ENCODE results near the gene APEX1.

The APEX1 gene

DNA sequence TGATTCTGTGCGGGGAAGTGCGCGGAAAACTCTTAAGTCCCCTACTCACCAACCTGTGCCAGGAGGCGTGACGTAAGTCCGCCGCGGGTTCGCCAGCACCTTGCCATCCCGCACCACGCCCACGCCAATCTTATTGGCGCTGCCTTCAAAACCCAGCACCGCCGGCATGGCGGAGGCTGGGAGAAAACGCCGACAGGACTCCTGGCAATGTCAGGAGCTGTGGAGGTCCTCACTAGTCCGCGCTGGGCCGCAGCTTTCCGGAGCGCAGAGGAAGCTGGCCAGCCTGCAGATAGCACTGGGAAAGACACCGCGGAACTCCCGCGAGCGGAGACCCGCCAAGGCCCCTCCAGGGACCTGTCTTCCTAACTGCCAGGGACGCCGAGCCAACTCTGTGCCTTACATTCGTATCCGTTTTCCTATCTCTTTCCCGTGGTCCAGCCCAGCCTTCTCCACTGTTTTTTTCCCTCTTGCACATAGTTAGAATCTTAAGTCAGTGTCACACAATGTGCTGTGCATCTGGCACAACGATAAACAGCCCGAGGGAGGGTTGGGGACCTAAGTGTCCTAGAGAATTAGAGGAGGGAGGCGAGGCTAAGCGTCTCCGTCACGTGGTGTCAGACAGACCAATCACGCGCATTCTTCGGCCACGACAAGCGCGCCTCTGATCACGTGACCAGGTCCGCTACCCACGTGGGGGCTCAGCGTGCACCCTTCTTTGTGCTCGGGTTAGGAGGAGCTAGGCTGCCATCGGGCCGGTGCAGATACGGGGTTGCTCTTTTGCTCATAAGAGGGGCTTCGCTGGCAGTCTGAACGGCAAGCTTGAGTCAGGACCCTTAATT, at the start of gene APEX1, which contains the start of gene OSGEP:
APEX1 (plus strand) TSS at position 711 of the 839 bp plus-strand sequence. CDS start 420 bp downstream, outside the sequence.
OSGEP (minus strand) TSS at position 297 of the 839 bp plus-strand sequence; CDS start at position 168, 129 bp downstream.
- DNase-seq = peak; percentile 96
- peak; percentile 89 for ATAC-seq

DNA sequence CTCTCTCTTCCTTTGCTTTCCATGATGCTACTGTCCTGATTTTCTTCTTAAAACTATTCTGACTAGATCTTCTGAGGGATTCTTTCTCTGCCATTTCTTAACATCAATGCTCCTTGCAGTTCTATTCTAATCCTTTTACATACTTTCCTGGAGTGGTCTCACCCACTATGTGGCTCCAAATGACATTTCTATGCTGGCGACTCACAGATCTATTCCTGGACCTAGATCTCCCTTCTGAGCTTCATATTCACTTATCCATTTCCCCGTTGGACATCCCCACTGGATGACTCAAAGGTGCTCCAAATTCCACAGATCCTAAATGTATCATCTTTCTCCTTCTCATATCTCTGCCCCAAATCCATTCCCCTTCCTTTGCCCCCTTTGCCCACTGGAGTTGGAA, 45.8 kb upstream of the APEX1 start:
- ATAC-seq (no peak), DNase-seq (no peak)

DNA sequence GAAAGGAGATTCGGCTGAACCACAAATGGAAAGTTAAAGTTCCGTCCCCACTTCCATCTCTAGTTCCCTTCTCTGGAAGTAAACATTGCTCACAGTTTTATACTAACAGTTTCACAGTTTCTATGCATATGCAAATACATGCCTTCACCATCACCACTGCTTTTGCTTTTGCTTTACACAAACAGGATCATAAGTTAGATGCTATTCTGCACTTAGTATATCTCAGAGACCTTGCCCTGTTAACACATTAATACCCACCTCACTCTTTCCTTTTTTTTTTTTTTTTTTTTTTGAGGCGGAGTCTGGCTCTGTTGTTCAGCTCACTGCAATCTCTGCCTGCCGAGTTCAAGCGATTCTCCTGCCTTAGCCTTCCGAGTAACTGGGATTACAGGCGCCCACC, 42.6 kb upstream of the APEX1 start:
- ATAC-seq = no peak
- DNase-seq = no peak

DNA sequence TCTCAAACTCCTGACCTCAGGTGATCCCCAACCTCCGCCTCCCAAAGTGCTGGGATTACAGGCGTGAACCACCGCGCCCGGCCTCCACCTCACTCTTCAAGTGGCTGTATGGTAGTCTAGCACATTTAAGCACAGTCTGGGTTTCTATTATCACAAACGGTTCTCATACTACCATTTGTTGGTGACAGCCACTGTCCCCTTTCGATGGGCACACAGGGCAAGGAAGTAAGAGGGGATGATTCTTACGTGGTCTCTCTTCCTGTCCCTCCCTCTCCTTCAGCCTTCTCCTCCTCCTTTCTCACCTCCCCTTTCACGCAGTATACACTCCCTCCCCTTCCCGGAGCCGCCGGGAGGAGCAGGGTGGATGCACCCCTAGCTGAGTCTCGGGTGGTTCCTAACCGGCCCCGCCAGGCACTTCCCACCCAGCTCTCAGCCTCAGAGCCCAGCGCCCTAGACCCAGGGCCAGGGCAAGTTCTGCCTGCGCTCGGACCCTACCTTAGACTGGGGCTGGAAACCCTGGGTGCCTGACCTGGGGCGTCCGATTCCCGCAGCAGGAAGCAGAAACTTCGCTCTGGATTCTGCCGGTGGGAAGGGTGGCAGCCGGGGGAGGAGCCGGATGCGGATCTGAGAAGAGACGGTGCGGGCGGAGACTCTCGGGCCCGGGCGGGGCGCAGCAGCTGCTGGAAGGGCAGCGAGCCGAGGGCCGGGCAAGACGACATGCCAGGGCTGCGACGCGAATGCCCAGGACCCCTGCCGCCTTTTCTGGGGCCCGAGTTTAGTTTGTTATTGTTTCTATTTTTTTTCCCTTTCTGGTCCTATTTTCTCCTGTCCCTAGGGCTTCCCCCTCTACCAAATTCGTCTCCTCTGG, 41.9 kb upstream of the APEX1 start, which contains the start of gene TEP1:
TEP1 (minus strand) TSS at position 626 of the 868 bp plus-strand sequence. CDS start 5,062 bp downstream, outside the sequence.
- DNase-seq (peak; percentile 85), ATAC-seq (peak; percentile 82)

DNA sequence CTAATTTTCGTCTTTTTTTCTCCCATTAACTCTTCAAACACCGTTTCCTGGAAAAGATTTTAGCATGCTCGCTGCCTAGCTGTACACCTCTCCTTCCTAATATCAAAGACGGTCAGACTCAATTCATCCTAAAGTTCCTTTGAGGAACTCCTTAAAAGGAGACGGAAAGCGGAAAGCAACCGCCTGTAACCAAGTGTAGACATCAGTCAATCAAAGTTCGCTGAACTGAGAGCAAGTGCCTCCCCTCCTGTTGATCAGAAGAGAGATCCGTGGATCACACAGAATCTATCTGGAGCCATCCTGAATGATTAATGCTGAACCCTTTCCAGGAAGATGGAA, 41.3 kb upstream of the APEX1 start:
- ATAC-seq (peak; percentile 48), DNase-seq (peak; percentile 28)

DNA sequence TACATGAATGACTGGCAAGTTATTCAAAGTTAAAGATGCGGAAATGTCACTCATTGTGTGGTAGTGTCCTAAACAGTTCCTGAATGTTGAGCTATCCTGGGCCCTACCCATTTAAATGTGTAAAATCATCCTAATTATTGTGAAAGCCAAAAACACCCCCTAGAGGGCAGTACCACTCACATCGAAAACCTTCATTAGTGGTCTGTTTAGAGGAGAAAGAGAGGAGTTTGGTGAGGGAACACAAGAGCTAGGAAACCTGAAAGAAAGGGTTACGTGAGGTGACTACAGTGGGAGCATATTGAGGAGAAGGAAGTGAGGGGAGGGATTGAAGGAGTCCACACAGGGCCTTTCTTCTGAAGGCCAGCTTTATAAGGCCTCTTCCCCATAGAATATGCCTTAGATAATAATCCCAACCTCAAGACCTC, 39.2 kb upstream of the APEX1 start:
- ATAC-seq (no peak), DNase-seq (peak; percentile 37)

DNA sequence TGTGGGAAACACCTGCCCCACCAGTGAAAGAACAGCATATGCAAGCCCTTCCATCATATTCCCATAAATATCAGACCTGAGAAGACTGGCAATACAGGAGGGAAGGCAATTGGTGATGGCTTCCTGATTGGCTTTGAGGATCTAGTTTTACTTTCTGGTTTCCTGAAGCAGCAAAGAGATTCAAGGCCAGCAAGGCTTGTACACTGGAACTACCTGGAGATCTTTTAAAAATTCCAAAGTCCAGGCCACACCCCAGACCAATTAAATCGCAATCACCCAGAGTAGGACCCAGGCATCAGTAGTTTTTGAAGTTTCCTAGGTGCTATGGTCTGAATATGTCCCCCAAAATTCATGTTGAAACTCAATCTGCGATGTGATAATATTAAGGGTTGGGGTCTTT, 38.8 kb upstream of the APEX1 start:
- DNase-seq (no peak), ATAC-seq (no peak)

DNA sequence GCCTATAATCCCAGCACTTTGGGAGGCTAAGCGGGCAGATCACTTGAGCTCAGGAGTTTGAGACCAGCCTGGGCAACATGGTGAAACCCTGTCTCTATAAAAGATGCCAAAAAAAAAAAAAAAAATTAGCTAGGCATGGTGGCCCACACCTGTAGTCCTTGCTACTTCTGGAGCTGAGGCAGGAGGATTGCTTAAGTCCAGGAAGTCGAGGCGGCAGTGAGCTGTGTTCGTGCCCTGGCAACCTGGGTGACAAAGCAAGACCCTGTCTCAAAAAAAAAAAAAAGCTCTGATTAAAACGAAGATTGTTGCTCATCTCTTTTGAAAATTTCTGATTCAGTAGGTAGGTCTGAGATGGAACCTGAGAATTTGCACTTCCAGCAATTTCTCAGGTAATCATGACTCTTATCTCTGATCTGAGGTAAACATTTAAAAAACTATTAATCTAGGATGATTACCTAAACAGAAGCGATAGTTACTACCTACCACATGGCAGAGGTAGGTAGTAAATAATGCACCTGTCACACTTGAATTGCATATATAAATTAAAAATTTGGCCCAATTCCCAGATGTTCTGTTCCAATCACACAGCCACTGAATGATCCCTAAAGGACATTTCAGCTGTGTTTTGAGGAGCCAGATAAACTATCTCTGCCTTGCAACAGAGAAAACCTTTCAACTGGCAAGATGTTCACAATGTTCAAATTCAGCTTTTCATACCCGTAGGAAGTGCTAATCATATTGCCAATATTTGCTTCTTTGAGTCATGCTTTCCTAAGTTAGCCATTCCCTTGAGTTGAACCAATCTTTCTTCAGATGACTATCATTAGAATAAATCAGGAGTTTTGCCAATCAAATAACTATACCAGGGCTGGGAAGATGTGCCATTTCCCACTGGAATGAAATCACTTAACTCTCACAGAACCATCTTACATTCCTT, 37.5 kb upstream of the APEX1 start:
- DNase-seq (no peak), ATAC-seq (no peak)

DNA sequence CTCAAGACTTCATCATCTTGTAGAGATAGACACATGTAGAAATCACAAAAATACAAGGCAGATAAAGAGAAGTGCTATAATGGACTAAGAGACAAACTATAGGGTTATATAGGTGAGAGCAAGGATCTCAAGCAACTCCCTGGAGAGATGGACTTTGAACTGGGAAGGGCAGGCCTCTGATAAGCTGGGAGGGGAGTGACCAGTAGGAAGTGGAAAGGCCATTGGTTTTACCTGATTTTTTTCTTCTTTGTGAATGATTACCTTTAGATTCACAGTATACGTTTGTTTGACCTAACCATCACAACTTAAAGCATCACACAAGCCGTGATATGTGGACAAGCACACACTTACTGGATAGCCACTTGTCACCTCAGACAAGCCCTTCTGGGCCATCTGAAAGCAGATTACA, 36.5 kb upstream of the APEX1 start:
- DNase-seq (no peak), ATAC-seq (no peak)

DNA sequence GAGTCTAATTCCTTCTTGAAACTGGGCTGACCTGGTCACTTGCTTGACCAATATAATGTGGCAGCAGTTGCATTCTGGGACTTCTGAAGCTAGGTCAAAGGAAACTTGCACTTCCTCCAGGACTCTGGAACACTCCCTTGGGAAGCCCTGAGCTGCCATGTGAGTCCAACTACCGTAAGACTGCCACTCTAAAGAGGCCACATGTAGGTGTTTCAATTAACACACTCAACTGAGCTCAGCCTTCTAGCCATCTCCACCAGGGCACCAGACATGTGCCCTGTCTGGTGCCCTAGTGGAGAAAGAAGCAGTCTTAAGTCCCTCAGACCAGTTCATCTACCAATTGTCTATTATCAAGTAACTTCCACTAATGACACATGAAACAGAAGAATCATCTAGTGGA, 35.6 kb upstream of the APEX1 start:
- DNase-seq = no peak
- no peak for ATAC-seq

DNA sequence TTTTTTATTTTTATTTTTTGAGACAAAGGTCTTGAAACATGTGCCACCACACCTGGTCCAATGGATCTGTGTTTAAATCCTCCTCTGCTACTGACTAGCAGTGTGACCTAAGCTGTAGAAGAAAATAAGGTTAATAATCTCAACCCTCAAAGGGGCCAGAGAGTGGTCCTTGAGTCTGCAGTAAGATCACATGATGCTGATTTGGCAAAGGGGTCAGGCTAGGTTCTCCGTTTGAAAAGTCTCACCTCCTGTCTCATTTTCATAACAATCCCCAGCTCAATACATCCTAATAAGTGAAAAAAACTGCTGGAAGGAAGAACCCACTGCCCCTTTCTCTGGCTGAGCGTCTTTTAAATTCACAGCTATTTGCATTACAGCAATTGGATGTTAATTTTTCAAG, 33.8 kb upstream of the APEX1 start:
- DNase-seq = no peak
- ATAC-seq = no peak

DNA sequence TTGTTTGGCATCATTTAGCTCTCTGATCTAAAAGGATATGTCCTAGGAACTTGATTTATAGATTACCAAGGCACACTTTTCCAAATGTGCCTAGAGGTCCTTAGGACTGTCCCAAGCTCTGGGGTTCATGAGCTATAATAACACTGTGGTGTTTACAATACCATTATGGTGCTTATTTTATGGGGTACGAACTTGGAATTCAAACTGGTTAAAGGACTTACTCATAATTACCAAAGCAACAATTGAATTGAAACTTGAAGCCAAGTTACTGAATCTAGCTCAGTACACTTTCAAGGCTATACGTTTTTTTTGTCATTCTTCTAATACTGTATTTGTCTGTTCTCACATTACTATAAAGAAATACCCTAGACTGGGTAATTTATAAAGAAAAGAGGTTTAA, 32.1 kb upstream of the APEX1 start:
- ATAC-seq = no peak

DNA sequence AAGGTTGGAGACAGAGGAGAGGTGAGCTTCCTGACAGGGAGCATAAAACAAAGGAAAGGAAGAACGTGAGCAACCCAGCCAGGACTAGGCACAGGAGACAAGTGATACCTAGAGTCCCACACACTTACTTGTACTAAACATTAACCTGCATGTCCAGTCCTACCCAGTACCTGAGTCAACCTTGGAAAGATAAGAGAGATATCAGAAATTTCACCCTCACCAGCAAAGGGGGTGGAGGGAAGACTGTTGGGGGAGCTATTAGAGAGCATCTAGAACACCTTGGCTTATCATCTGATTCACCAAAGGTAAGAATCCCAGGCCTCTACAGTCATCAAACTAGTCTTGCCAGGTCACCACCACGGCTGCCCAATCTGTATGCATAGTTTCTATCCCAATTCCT, 30.2 kb upstream of the APEX1 start:
- DNase-seq (no peak), ATAC-seq (no peak)

More for the DNA sequence above, 32.1 kb upstream of the APEX1 start:
- DNase-seq = no peak

DNA sequence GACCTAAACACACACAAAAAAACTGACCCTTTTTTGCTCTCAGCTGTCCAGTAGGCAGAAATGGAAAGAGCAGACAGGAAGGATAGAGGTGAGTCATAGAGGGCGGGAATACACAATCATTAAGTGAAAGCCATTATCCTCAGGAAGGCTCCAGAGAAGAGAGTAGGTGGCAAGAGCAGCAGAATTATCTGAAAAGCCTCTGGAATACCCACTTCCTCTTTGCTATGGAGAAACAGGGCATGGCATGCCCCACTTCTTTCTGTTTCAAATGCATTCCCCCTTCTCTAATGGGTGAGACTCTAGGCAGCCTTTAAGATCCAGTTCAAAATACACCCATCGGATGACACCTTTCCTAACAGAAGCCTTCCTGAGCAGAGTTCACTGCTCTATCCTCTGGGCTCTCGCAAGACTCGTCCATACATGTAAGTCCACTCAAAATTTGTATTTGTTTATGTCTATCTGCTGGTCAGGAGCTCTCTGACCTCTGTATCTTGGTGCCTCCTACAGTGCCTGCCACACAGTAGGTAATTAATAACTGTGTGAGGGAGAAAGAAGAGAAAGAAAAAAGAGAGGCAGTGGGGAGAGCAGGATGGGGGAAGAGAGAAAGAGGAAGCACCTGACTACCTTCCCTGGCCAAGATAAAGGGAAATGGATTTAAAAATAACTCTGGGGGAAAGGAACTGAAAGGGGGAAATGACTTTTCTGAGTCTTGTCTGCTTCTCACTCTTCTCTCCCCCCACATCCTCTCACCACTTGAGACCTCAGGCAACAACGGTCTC, 27.6 kb upstream of the APEX1 start:
- DNase-seq = no peak

DNA sequence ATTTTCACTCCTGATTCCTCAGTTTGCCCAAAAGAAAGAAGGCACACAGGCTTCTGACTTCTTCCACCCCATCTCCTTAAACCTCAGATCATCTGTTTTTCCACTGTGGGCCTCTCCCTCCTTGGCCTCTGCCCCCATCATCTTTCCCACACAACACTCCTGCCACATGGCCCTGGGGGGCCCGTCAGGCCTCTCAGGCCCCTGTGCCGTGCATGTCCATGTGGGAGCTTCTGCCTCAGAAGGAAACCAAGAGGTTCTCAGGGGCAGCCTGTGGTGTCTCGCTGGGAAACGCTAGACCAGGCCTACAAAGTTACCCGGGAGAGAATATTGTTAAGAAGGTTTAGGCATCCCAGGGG, 27.0 kb upstream of the APEX1 start:
- DNase-seq = peak; percentile 26
- ATAC-seq = peak; percentile 47

More for the DNA sequence above, 27.6 kb upstream of the APEX1 start:
- peak; percentile 65 for ATAC-seq

DNA sequence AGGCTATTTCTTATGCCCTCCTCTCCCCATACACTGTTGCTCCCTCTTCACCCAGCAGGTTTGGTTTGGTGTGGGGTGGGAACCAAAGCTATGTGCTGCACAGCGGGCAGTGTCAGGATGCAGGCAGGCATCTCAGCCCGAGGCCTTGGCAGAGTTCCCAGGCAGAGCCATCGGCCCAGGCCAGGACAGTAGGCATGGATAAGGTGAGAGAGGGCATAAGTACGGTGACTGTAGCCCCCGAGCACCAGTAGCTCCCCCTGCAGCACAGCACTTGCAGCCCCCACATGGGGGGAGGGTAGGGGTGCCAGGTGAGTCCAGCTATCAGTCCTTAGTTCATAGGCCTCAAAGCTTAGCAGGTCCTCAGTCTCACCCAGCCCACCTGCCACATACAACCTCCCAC, 26.2 kb upstream of the APEX1 start:
- DNase-seq (no peak), ATAC-seq (no peak)

DNA sequence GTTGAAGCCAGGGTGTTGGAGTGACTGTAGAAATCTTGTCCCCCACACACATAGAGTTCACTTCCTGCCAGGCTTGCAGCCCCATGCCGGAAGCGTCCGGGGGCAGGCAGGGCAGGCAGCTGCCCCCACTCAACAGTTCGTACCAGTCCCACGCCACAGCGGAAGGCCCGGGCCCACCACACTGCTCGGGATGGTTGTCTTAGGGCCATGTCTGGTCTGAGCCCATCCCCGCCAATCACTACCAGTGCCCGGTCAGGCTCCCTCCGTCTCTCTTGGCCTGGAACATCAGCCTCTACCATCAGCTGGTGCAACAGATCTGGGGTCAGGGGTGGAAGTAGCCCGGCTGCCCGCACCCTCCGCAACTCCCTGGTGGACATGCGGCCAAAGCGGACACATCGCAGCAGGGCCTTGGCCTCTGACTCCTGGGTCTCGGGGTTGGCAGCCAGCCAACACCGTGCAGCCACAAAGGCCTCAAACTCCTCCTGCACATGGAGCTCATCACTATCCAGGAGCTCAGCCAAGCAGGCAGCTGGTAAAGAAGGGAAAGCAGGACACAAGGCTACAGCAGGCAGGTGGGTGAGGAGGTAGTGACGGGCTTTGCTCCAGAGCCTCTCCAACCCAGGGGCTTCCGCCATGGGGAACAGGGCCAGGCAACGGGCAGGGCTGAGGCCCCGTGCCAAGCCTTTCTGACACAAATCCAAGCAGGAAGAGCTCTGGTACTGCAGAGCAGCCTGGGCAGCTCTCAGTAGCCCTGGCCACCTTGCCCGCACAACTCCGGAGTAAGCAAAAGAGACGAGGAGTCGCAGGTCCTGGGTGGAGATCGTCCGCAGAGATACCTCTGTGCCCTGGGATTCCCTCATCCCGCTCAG, 25.0 kb upstream of the APEX1 start:
- DNase-seq = peak; percentile 24
- no peak for ATAC-seq

DNA sequence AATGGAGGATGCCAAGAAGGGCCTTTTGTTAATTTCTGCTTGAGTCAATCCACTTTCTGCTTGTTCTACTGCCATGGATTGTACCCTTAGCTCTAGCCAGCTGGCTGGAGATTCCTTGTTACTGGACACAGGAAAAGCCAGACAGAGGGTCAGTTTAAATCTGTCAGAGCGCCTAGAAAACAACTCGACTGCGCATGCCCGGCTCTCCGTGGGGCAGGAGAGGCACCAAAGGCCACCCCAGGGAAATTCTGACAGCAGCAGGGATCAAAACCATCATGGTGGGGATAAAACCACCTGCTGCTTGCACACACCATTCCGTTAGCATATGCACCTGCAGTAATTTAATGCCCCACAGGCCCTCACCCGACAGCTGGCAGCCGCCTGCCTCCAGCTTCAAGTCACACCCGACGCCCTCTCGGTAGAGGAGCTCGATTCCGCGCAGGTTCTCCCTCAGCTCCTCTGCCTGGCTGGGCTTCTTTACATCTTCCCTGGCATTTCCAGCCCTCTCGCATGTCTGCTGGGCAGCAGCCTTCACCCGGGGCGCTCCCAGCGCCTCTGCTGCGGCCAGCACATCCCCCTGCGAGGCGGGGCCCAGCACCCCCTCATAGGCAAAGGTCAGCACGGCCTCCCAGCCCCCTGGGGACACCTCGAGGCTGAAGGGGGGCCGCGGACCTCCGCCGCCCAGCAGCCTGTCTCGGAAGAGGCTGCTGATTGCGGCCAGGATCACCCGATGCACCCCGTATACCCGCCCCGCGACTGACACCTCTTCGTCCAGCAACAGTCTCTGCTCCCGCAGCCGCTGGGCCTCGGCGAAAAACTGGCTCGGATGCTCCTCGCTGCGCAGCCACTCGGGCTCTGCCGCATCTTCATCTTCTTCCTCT, 20.1 kb upstream of the APEX1 start:
- ATAC-seq (no peak), DNase-seq (no peak)
